ENCODE data around the gene CLASP1.

GRCh38 chr2:121408641-121409040 lies 240.6 kb downstream of the CLASP1 start:
- TF ChIP-seq CTCF (IDR thresholded peaks at IDR 0.05; ENCODE audit: insufficient read depth, low read length): no peak
- TF ChIP-seq SPI1 (IDR thresholded peaks at IDR 0.05; ENCODE audit: borderline replicate concordance, low read depth): no peak
- TF ChIP-seq POLR2AphosphoS5 (IDR thresholded peaks at IDR 0.05; ENCODE audit: low read depth): no peak
- TF ChIP-seq REST (IDR thresholded peaks at IDR 0.05; ENCODE audit: insufficient replicate concordance, low read depth): no peak

All from HL-60 (cell line).